HG03520 (cell line): ENCODE results near the gene RAB43.
"Not testable (repeated sequence)": the region's sequence is repeated elsewhere in the genome, so short reads cannot be mapped to it uniquely, and the experiment has no call there.

Source experiments
- ATAC-seq: cut with Tn5 transposase; IDR thresholded peaks from one replicate; pipeline ENCODE4 v1.9.1; 2021; ENCODE audit warnings: mild to moderate bottlenecking, moderate library complexity; ENCODE audit not compliant: unreplicated experiment

RAB43 gene

DNA sequence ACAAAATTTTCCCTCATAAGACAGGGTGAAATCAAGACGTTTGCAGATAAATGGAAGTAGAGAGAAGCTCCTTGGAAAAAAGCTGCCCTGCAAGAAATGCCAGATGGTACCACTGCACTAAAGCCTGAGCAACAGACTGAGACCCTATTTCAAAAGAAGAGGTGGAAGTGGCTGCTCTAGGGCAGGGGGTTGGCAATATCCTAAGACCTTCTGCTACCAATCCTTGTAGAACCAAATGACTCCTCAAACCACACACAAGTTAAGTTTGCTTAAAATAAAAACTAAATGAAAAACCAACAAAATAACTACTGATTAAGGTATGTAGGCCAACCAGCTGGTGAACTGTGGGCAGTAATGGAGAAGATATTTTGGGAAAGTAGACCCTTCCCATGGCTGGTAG, 21.3 kb downstream of the RAB43 start:
- ATAC-seq, result no peak

GRCh38 chr3:129095285-129095684, 26.3 kb downstream of the RAB43 start:
- no peak for ATAC-seq

- not testable (repeated sequence) for ATAC-seq
Observed at GRCh38 chr3:129088312-129088711, 33.3 kb downstream of the RAB43 start.

- ATAC-seq, result not testable (repeated sequence)
Observed at GRCh38 chr3:129087904-129088303, 33.7 kb downstream of the RAB43 start.

DNA sequence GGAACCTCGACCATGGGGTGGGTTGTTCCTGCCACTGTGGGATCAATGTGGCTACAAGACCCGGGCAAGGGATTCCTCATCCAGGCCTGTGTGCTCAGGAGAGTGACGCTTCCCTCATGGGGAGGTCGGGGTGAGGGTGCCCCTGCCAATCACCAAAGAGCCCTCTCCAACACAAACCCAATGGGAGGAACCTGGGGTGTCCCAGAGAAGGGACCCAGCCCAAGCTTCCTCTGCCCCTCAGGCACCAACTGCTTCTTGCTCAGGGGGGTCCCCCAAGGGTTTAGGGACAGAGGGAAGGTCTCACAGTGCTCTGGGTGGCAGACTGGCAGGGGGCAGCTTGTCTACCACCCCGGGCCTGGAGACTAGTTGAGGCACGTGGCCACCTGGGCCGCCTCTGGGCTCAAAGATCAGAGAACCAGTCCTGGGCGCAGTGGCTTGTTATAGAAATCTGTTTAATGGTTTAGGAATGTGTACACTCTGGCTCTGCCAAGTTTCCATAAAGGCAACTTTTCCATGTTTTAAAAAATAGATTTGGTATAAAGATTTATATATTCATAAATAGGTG, 34.4 kb downstream of the RAB43 start:
- ATAC-seq, result no peak

GRCh38 chr3:129085818-129086217, 35.8 kb downstream of the RAB43 start:
- ATAC-seq, result no peak

- no peak for ATAC-seq
Observed at GRCh38 chr3:129085165-129085715, 36.4 kb downstream of the RAB43 start.

DNA sequence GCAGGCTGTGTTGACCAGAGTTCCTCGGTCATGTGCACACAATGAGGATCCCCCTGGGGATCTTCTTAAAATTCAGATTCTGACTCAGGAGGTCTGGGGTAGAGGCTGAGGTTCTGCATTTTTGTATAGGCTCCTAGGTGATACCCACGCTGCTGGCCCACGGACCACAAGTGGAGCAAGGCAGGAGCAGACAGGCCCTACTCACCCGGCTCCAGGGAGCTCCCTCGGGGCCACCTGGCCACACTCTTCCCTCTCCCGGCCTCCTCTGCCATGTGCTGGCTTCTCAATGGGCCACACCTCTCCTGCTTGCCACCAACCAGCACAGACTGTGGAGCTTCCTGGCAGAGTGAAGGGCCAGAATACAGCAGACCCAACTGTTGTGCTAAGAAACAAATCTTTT, 37.1 kb downstream of the RAB43 start:
- no peak for ATAC-seq

DNA sequence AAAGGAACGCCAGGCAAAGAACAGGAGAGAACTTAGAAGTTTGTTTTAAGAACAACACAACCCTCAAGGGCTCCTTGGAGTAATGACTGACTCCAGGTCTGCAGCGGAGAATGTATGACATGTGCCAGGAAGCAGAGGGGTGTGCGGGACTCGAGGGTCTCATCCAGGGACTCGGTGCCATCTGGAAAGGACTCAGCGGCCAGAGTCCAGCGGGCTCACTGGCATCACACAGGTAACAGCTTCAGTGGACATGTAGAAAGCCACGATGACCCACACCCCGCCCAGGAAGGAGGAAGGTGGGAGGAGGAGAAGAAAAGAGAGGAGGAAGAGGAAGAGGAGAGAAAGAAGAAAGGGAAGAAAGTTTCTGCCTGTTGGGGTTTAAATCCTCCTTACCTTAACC, 39.6 kb downstream of the RAB43 start:
- ATAC-seq, result no peak

DNA sequence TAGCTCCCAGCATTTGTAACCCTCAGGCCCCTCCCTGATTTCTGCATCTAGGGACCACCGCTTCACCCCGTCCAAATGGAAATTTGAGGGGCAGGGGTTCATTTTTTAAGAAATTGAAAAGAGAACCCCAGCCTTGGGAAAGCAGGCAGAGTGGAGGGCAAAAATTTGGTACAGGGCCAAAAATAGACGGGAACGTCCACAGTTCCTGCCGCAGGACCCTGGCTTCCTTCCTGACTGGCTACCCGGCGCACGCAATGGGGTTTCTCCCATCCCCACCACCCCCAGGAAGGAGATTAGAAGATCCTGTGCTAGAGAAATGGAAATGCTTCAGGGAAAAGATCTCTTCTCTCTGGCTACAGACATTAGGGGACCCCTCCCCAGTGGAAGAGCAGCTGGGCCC, 40.1 kb downstream of the RAB43 start:
- ATAC-seq, result no peak

GRCh38 chr3:129078510-129078909, 43.1 kb downstream of the RAB43 start:
- ATAC-seq, result no peak

DNA sequence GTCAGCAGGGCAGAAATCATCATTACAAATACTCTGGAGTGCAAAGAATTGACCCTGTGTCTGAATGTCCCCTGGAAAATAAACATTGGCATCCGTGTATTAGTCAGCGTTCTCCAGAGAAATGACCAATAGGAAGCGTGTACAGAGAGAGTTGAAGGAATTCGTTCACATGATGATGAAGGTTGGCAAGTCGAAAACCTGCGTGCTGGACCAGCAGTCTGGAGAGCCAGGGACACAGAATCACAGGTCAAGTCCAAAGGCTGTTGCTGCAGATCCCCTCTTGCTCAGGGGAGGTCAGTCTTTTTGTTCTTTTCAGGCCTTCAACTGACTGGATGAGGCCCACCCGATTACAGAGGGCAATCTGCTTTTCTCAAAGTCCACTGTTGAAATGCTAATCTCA, 44.4 kb downstream of the RAB43 start:
- no peak for ATAC-seq

GRCh38 chr3:129070086-129070885, 51.3 kb downstream of the RAB43 start:
- ATAC-seq, result no peak

DNA sequence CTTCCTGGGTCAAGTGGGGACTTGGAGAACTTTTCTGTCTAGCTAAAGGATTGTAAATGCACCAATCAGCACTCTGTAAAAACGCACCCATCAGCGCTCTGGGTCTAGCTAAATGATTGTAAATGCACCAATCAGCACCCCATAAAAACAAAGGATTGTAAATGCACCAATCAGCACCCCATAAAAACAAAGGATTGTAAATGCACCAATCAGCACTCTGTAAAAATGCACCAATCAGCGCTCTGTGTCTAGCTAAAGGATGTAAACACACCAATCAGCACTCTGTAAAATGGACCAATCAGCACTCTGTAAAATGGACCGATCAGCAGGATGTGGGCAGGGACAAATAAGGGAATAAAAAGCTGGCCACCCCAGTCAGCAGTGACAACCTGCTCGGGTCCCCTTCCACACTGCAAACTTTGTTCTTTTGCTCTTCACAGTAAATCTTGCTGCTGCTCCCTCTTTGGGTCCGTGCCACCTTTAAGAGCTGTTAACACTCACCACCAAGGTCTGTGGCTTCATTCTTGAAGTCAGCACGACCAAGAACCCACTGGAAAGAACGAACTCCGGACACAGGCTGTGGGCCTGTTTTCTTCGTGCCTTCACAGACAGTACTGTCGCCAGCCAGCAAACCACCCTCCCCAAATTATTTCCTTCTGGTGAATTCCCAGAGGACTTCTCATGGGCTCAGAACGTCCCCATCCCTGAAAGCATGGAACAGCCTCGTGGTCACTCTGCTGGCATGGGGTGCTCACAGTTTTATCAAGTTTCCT, 52.1 kb downstream of the RAB43 start:
- not testable (repeated sequence) for ATAC-seq

DNA sequence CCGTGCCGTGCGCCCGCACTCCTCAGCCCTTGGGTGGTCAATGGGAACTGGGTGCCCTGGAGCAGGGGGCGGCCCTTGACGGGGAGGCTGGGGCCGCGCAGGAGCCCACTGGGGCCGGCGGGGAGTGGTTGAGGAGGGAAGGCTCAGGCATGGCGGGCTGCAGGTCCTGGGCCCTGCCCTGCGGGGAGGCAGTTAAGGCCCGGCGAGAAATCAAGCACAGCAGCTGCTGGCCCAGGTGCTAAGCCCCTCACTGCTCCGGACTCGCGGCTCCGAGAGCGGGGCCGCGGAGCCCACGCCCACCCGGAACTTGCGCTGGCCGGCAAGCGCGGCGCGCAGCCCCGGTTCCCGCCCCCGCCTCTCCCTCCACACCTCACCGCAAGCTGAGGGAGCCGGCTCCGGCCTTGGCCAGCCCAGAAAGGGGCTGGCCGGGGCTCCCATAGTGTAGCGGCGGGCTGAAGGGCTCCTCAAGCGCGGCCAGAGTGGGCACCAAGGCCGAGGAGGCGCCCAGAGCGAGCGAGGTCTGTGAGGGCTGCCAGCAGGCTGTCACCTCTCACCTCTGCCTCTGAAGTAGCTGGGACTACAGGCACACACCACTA, 53.2 kb downstream of the RAB43 start:
- no peak for ATAC-seq

DNA sequence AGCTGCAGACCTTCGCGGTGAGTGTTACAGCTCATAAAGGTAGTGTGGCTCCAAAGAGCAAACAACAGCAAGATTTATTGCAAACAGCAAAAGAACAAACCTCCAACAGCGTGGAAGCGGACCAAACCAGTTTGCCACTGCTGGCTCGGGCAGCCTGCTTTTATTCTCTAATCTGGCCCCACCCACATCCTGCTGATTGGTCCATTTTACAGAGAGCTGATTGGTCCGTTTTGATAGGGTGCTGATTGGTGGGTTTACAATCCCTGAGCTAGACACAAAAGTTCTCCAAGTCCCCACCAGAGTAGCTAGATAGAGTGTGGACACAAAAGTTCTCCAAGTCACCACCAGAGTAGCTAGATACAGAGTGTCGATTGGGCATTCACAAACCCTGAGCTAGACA, 53.9 kb downstream of the RAB43 start:
- ATAC-seq, result not testable (repeated sequence)

DNA sequence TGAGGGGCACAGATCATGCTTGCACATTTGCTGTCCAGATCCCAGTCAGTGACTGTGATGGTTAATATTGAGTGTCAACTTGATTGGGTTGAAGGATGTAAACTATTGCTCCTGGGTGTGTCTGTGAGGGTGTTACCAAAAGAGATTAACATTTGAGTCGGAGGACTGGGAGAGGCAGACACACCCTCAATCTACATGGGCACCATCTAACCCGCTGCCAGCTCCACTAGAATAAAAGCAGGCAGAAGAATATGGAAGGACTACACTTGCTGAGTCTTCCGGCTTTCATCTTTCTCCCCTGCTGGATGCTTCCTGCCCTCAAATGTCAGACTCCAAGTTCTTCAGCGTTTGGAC, 55.9 kb downstream of the RAB43 start:
- ATAC-seq, result no peak

DNA sequence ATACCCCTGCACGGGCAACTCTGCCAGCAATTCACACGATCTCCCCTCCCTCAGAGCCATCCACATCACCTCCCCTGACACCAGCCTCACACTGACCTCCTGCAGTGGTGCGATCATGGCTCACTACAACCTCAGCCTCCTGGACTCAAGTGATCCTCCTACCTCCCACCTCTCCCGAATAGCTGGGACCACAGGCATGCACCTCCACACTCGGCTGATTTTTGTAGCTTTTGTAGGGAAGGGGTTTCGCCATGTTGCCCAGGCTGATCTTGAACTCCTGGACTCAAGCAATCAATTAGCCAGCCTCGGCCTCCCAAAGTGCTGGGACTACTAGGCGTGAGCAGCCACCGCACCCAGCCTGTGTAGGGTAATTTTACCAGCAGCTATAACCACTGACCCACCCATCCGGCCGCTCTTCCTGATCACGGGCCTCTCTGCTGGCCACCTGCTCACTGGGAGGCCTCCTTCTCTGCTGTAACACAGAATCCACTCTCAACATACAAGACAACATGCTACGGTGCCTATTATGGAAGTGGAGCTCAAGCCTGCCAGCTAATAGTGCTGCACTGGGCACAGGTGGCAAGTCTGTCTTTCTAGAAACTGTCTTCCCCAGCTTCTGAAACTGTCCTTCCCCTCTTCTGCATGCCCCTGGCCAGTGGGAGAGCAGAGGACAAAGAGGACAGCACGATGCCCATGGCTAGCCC, 56.4 kb downstream of the RAB43 start:
- no peak for ATAC-seq

GRCh38 chr3:129063841-129064482, 57.6 kb downstream of the RAB43 start:
- no peak for ATAC-seq

DNA sequence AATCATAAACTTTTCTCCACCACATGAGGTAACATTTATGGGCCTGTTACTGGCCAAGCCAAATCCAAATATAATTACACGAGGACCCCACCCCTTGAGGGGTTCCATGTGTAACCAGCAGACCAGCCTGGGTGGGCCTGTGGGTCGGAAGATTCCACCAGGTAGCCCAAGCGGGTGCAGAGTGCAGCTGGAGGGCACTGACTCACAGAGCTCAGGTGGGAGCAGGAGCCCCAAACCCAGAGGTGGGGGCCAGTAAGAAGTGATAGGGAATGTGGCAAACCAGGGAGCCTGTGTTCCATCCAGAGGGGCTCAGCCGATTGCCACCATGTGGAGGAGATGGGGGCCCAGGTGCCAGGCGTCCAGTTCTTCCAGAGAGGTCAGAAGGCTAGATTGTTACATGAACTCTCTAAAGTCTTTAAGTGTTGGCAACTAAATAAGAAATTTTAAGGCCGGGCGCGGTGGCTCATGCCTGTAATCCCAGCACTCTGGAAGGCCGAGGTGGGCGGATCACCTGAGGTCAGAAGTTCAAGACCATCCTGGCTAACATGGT, 58.4 kb downstream of the RAB43 start:
- no peak for ATAC-seq
